HL-60 (cell line): Measurements from ENCODE around the gene STIM2.

Source experiments
- DNase-seq, 2 experiments: peaks; one replicate each; pipeline ENCODE4 v3.0.0-alpha.2; 2010 to 2020; ENCODE audit warnings: low read depth in 1 of 2, low spot score in 1 of 2
- H3K27ac ChIP-seq: fragments of 250-450 bp; sonication (Bioruptor Pico); replicated peaks from 2 replicates; pipeline ENCODE4 v1.5.1; 2020; ENCODE audit warnings: mild to moderate bottlenecking, moderate library complexity
- H3K27me3 ChIP-seq: fragments of 250-450 bp; sonication (Bioruptor Pico); 2 replicates; pipeline ENCODE4 v1.5.1; 2021; ENCODE audit warnings: mild to moderate bottlenecking, moderate library complexity; ENCODE audit not compliant: insufficient read depth, poor library complexity, severe bottlenecking
- H3K4me3 ChIP-seq: replicated peaks from 2 replicates; pipeline ENCODE4 v1.5.1; 2011; ENCODE audit warnings: mild to moderate bottlenecking, control low read depth, low read length; ENCODE audit not compliant: insufficient read depth
- GABPA ChIP-seq: IDR thresholded peaks from 2 replicates; pipeline ENCODE4 v1.6.1; 2012; ENCODE audit warnings: low read depth
- POLR2AphosphoS5 ChIP-seq: IDR thresholded peaks from 2 replicates; pipeline ENCODE4 v1.6.1; 2012; ENCODE audit warnings: low read depth
- SPI1 ChIP-seq: IDR thresholded peaks from 2 replicates; pipeline ENCODE4 v1.6.1; 2012; ENCODE audit warnings: low read depth, mild to moderate bottlenecking, borderline replicate concordance
- TF ChIP-seq, protein P1 (sequence below): IDR thresholded peaks from one replicate; pipeline ENCODE4 v1.5.1; 2011; ENCODE audit warnings: low read length, control low read depth, inconsistent platforms; ENCODE audit not compliant: insufficient read depth
- TF ChIP-seq, protein P2 (sequence below): IDR thresholded peaks from 2 replicates; pipeline ENCODE4 v1.6.1; 2012; ENCODE audit warnings: low read depth; ENCODE audit not compliant: insufficient replicate concordance

Gene STIM2

DNA sequence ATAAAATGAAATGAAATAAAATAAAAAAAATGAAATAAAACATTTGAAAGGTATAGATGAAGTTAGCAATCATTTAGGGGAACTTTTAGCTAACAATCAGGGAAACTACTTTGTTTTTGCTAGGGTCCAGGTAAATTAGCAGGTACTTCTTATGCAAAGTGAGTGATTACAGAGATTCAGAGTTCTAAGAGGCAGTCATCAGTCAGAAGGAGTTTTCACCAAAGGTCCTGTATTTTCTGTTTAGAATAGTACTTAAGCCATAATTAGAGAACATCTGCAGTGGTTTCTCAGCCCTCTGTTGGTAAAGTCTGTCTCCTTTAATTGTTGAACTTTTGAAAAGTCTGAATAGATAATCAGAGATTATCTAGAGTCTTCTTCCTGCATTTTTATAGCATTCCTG, 50.6 kb downstream of the STIM2 start:
- TF ChIP-seq, protein P1, sequence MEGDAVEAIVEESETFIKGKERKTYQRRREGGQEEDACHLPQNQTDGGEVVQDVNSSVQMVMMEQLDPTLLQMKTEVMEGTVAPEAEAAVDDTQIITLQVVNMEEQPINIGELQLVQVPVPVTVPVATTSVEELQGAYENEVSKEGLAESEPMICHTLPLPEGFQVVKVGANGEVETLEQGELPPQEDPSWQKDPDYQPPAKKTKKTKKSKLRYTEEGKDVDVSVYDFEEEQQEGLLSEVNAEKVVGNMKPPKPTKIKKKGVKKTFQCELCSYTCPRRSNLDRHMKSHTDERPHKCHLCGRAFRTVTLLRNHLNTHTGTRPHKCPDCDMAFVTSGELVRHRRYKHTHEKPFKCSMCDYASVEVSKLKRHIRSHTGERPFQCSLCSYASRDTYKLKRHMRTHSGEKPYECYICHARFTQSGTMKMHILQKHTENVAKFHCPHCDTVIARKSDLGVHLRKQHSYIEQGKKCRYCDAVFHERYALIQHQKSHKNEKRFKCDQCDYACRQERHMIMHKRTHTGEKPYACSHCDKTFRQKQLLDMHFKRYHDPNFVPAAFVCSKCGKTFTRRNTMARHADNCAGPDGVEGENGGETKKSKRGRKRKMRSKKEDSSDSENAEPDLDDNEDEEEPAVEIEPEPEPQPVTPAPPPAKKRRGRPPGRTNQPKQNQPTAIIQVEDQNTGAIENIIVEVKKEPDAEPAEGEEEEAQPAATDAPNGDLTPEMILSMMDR, result no peak
- TF ChIP-seq POLR2AphosphoS5 (no peak), SPI1 (no peak), GABPA (no peak)
- TF ChIP-seq, protein P2, sequence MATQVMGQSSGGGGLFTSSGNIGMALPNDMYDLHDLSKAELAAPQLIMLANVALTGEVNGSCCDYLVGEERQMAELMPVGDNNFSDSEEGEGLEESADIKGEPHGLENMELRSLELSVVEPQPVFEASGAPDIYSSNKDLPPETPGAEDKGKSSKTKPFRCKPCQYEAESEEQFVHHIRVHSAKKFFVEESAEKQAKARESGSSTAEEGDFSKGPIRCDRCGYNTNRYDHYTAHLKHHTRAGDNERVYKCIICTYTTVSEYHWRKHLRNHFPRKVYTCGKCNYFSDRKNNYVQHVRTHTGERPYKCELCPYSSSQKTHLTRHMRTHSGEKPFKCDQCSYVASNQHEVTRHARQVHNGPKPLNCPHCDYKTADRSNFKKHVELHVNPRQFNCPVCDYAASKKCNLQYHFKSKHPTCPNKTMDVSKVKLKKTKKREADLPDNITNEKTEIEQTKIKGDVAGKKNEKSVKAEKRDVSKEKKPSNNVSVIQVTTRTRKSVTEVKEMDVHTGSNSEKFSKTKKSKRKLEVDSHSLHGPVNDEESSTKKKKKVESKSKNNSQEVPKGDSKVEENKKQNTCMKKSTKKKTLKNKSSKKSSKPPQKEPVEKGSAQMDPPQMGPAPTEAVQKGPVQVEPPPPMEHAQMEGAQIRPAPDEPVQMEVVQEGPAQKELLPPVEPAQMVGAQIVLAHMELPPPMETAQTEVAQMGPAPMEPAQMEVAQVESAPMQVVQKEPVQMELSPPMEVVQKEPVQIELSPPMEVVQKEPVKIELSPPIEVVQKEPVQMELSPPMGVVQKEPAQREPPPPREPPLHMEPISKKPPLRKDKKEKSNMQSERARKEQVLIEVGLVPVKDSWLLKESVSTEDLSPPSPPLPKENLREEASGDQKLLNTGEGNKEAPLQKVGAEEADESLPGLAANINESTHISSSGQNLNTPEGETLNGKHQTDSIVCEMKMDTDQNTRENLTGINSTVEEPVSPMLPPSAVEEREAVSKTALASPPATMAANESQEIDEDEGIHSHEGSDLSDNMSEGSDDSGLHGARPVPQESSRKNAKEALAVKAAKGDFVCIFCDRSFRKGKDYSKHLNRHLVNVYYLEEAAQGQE, result no peak
- Histone ChIP-seq H3K27me3 (no peaks in the 10 kb centered on the region), H3K4me3 (no peak overlapping the region), H3K27ac (no peak overlapping the region)
- DNase-seq, result no peak

DNA sequence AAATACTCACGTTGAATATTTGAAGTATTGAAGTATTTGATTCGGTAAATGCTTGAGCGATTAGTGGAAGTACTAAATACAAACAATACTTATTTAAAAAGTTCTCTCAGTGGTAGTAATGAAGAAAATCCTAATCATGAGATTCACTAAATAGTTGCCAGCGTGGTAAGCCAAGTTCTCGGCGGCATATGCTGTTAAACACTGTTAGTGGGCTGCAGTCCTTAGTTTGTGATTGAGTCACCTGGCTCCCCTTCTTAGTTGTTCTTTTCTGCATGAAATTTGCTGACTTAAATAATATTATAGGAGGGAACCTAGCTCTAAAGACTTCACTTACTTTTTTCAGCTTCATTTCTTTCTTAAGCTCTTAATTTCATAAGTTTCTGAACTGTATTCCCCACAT, 51.4 kb downstream of the STIM2 start:
- TF ChIP-seq GABPA (no peak), SPI1 (no peak), POLR2AphosphoS5 (no peak)
- TF ChIP-seq, protein P2, result no peak
- TF ChIP-seq, protein P1, result no peak
- Histone ChIP-seq H3K27ac (no peak overlapping the region), H3K27me3 (no peaks in the 10 kb centered on the region), H3K4me3 (no peak overlapping the region)
- DNase-seq, result no peak

DNA sequence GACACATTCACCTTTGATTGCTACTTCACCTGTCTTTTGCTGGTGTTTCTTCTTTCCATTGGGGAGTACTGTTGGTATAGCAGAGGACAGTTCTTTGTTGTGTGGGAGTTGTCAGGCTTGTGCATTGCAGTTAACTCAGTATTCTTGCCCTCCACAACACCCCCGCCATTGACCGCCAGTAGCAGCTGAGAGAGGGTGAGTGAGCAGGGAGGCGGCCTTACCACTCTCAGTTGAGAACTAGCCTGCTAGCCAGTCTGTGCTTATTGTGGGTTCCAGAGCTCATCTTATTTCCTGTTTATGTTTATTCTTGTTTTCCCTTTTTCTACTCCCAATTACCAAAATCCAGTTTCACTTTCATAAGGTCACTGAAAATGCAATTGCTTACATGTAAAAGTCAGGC, 52.2 kb downstream of the STIM2 start:
- H3K27ac ChIP-seq, result no peak overlapping the region
- H3K27me3 ChIP-seq, result no peaks in the 10 kb centered on the region
- no peak overlapping the region for H3K4me3 ChIP-seq
- no peak for DNase-seq
- TF ChIP-seq, protein P2, result no peak
- no peak for TF ChIP-seq POLR2AphosphoS5
- TF ChIP-seq GABPA, result no peak
- no peak for TF ChIP-seq SPI1
- TF ChIP-seq, protein P1, result no peak
